Measurements from ENCODE around the gene ALKBH3. TPM values are rescaled to one million over a fixed set of nuclear protein-coding genes. Genes with fewer than 3 reads are reported as not detected.

Gene ALKBH3
- total and polyA plus RNA-seq, 2 experiments from 2014 or later: 10.7 to 10.8 TPM

DNA sequence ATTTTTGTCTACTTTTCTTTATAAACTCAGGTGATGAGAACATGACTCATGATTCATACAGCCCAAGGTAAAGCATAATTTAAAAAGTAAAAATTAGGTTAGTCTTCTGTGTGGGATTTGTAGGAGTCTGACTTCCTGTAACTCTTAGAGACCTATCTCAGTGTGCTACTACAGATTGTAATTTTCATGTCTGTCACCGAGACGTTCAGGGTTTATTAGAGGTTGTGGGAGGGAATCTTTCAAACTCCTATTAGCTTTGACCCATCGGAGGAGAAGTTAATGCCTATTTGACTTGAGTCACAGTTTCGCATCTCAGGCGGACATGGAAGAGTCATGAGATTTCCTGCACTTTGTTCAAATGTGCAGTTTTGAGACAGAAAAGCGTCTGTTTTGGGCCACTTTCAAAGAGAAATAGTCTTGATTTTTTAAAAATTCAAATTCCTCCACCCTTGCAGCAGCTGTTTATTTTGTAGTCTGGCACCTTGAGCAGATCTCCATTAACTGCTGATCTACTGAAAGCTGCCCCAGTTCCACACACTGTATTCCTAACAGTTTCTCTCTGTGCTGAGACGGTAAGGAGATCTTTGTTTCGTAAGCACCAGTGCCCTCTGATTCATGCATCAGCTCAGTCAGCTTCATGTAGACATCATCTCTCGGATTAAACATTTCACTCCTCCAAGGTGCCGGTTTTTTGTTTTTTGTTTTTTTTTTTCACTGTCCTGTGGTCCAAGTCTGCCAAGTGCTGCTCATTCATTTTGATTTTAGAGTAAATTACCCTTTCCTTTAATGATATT lies 24.3 kb downstream of the ALKBH3 start (continued):
- TF ChIP-seq, protein P1, sequence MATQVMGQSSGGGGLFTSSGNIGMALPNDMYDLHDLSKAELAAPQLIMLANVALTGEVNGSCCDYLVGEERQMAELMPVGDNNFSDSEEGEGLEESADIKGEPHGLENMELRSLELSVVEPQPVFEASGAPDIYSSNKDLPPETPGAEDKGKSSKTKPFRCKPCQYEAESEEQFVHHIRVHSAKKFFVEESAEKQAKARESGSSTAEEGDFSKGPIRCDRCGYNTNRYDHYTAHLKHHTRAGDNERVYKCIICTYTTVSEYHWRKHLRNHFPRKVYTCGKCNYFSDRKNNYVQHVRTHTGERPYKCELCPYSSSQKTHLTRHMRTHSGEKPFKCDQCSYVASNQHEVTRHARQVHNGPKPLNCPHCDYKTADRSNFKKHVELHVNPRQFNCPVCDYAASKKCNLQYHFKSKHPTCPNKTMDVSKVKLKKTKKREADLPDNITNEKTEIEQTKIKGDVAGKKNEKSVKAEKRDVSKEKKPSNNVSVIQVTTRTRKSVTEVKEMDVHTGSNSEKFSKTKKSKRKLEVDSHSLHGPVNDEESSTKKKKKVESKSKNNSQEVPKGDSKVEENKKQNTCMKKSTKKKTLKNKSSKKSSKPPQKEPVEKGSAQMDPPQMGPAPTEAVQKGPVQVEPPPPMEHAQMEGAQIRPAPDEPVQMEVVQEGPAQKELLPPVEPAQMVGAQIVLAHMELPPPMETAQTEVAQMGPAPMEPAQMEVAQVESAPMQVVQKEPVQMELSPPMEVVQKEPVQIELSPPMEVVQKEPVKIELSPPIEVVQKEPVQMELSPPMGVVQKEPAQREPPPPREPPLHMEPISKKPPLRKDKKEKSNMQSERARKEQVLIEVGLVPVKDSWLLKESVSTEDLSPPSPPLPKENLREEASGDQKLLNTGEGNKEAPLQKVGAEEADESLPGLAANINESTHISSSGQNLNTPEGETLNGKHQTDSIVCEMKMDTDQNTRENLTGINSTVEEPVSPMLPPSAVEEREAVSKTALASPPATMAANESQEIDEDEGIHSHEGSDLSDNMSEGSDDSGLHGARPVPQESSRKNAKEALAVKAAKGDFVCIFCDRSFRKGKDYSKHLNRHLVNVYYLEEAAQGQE (IDR thresholded peaks at IDR 0.05; ENCODE audit: unreplicated experiment): no peak
- no peak for TF ChIP-seq STAT1 (IDR thresholded peaks at IDR 0.05; ENCODE audit: unreplicated experiment)
- TF ChIP-seq POLR2AphosphoS5 (IDR thresholded peaks at IDR 0.05; ENCODE audit: low read depth): no peak
- TF ChIP-seq ZNF331 (CRISPR knock-in tag; IDR thresholded peaks at IDR 0.05; ENCODE audit: low read depth): no peak
- TF ChIP-seq EZH2 (IDR thresholded peaks at IDR 0.05; ENCODE audit: low read depth, unreplicated experiment): no peak

DNA sequence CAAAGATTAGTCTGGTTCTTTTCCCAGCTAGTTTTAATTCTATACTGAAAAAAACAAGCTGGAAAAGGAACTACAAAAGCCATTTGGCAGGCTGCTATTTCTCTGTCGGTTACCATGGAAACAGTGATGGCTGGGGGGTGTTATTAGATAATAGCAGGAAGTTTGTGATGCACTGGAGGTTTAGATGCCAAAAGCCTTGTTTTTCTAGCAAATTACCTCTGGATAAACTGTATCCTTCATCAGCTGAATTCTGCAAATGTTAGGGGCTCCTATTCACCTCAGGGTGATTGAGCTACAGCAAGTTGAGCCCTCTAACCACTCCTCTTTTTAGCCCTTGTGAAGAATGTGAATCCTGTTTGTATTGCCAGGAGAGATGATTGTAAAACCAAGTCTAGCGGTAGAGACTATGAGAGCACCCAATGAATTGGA lies 25.2 kb downstream of the ALKBH3 start:
- H3K27ac Mint-ChIP-seq: no peak overlapping the region
- no peaks in the 10 kb centered on the region for H3K79me2 ChIP-seq (replicated peaks; ENCODE audit: insufficient read depth)
- no peaks in the 10 kb centered on the region for H3K4me1 Mint-ChIP-seq
- no peak overlapping the region for H3K4me3 ChIP-seq
- no peaks in the 10 kb centered on the region for H3K36me3 ChIP-seq (ENCODE audit: insufficient read depth)
- no peaks in the 10 kb centered on the region for H3K4me1 ChIP-seq (ENCODE audit: insufficient read depth)
- H3F3A ChIP-seq (replicated peaks; ENCODE audit: low read depth): no peaks in the 10 kb centered on the region
- no peak overlapping the region for H3K4me3 Mint-ChIP-seq
- H3K27me3 Mint-ChIP-seq (ENCODE audit: insufficient read depth, low read depth, poor library complexity): no peaks in the 10 kb centered on the region
- H4K20me1 ChIP-seq (replicated peaks; ENCODE audit: insufficient read depth): no peaks in the 10 kb centered on the region; the same call in 1 of the 2 replicates
- no peak for DNase-seq (ENCODE audit: low spot score)
- H2AFZ ChIP-seq: no peak overlapping the region
- H3K9me2 ChIP-seq (ENCODE audit: insufficient read depth): no peaks in the 10 kb centered on the region
- H3K27ac ChIP-seq (ENCODE audit: low read depth): no peak overlapping the region
- H3K27me3 ChIP-seq (ENCODE audit: insufficient read depth): no peaks in the 10 kb centered on the region
- H3K9me3 Mint-ChIP-seq: no peaks in the 10 kb centered on the region
- no peak overlapping the region for H3K4me2 ChIP-seq
- no peaks in the 10 kb centered on the region for H3K36me3 Mint-ChIP-seq (ENCODE audit: low read depth)
- ATAC-seq: no peak
- no peak for TF ChIP-seq EZH2phosphoT487 (IDR thresholded peaks at IDR 0.05; ENCODE audit: unreplicated experiment)
- no peak for TF ChIP-seq EZH2 (IDR thresholded peaks at IDR 0.05; ENCODE audit: low read depth, unreplicated experiment)
- no peak for TF ChIP-seq JUNB (IDR thresholded peaks at IDR 0.05; ENCODE audit: unreplicated experiment)
- no peak for TF ChIP-seq ZNF114 (CRISPR knock-in tag; IDR thresholded peaks at IDR 0.05)
- TF ChIP-seq ETS1 (IDR thresholded peaks at IDR 0.05): no peak
- TF ChIP-seq CREB1 (CRISPR knock-in tag; IDR thresholded peaks at IDR 0.05; ENCODE audit: low read depth): no peak
- no peak for TF ChIP-seq NANOG (IDR thresholded peaks at IDR 0.05; ENCODE audit: borderline replicate concordance)
- TF ChIP-seq POLR2AphosphoS5 (IDR thresholded peaks at IDR 0.05; ENCODE audit: low read depth): no peak
- TF ChIP-seq, protein P1 (IDR thresholded peaks at IDR 0.05; ENCODE audit: unreplicated experiment): no peak
- no peak for TF ChIP-seq ZNF331 (CRISPR knock-in tag; IDR thresholded peaks at IDR 0.05; ENCODE audit: low read depth)
- TF ChIP-seq STAT1 (IDR thresholded peaks at IDR 0.05; ENCODE audit: unreplicated experiment): no peak
- TF ChIP-seq CTCF (conservative IDR thresholded peaks at IDR 0.05; ENCODE audit: low read depth in 2 of 2): no peak
